ENCODE measurements around the gene PARP12. TPM values are rescaled to one million over a fixed set of nuclear protein-coding genes. Genes with fewer than 3 reads are reported as not detected.

PARP12 gene
- total RNA-seq, 3 donors from 2014 or later: 13.6 to 18.6 (median 14.5) TPM

DNA sequence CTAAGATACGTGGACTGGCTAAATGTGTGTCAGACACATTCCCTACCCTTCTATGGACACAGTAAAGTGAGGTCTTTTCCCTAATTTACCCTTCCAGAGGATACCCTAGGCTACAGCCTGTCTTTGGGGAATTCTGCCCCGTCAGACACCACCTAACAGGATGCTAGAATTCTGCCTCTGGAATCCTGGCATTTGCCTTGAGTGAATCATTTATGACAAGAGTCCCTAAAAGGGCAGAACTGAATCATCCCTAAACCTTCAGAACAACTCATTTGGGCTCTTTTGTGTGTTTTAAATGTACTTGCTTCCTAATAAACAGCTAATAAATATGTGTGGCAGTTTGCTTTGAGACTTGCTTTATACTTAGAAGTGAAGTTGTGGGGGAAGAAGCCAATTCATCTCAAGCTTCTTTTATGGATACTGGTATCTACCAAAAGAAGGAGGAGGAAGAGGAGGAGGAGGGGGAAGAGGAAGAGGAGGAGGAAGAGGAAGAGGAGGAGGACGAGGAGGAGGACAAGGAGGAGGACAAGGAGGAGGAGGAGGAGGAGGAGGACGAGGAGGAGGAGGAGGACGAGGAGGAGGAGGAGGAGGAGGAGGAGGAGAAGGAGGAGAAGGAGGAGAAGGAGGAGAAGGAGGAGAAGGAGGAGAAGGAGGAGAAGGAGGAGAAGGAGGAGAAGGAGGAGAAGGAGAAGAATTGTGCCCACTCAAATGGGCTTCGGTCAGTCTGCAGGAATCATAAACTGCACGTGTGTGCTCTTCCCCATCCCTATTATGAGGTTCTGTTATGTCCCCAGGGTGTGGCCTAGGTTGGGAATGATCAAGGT lies 27.1 kb downstream of the PARP12 start:
- peaks cover 32% of the 10 kb centered on the region for H3K4me1 Mint-ChIP-seq (ENCODE audit: low read depth)
- H3K4me3 Mint-ChIP-seq: no peak overlapping the region
- H3K27me3 Mint-ChIP-seq (ENCODE audit: low read depth): no peaks in the 10 kb centered on the region
- DNase-seq: no peak
- no peak for ATAC-seq
- peaks cover 48% of the 10 kb centered on the region for H3K36me3 Mint-ChIP-seq (ENCODE audit: insufficient read depth)
- no peaks in the 10 kb centered on the region for H3K9me3 Mint-ChIP-seq

GRCh38 chr7:140034421-140034820 lies 28.3 kb downstream of the PARP12 start:
- no peaks in the 10 kb centered on the region for H3K27me3 Mint-ChIP-seq (ENCODE audit: low read depth)
- H3K36me3 Mint-ChIP-seq (ENCODE audit: insufficient read depth): peaks cover 47% of the 10 kb centered on the region
- H3K4me1 Mint-ChIP-seq (ENCODE audit: low read depth): peaks cover 30% of the 10 kb centered on the region
- H3K4me3 Mint-ChIP-seq: no peak overlapping the region
- ATAC-seq (no peak), DNase-seq (no peak)
- no peaks in the 10 kb centered on the region for H3K9me3 Mint-ChIP-seq

DNA sequence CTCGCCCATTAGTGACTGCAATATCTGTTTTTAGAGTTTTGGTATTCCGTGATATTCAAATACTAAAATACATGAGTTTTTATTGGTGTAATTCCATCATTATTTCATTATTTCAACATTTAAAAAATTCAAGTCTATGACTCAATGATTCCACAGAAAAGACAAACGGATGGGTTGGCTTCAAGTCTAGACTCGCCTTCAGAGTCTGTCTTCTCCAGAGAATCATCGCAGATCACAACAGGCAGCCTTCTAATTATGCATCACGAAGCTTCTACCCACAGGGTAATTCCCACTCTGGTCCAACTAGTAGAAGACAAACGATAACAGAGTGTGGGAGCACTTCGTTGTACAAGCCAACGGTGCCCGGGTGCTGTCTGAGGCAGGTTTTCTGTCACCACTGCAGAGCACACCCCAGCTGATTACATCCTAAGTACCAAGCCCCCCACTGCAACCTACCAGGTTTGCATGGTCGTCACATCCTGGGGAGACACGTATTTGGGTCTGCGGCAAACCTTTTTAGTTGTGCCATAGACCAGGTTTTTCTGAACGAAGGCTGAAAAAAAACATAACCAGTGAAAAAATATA lies 28.9 kb downstream of the PARP12 start:
- Mint-ChIP-seq H3K36me3 (ENCODE audit: insufficient read depth) (peaks cover 43% of the 10 kb centered on the region), H3K27me3 (ENCODE audit: low read depth) (no peaks in the 10 kb centered on the region), H3K4me3 (no peak overlapping the region), H3K4me1 (ENCODE audit: low read depth) (peaks cover 30% of the 10 kb centered on the region), H3K9me3 (no peaks in the 10 kb centered on the region)
- DNase-seq (no peak), ATAC-seq (no peak)

GRCh38 chr7:140033036-140033435 lies 29.7 kb downstream of the PARP12 start:
- Mint-ChIP-seq H3K9me3 (no peaks in the 10 kb centered on the region), H3K4me1 (ENCODE audit: low read depth) (peaks cover 29% of the 10 kb centered on the region), H3K4me3 (no peak overlapping the region), H3K36me3 (ENCODE audit: insufficient read depth) (peaks cover 46% of the 10 kb centered on the region), H3K27me3 (ENCODE audit: low read depth) (no peaks in the 10 kb centered on the region)
- ATAC-seq (no peak), DNase-seq (no peak)

- Mint-ChIP-seq H3K9me3 (no peaks in the 10 kb centered on the region), H3K4me1 (ENCODE audit: low read depth) (peaks cover 17% of the 10 kb centered on the region), H3K27me3 (ENCODE audit: low read depth) (no peaks in the 10 kb centered on the region), H3K36me3 (ENCODE audit: insufficient read depth) (peaks cover 42% of the 10 kb centered on the region), H3K4me3 (no peak overlapping the region)
- DNase-seq: no peak
- no peak for ATAC-seq
Measured at GRCh38 chr7:140031364-140031763, 31.4 kb downstream of the PARP12 start.

- H3K9me3 Mint-ChIP-seq: no peaks in the 10 kb centered on the region
- H3K4me1 Mint-ChIP-seq (ENCODE audit: low read depth): peaks cover 9% of the 10 kb centered on the region
- no peak overlapping the region for H3K4me3 Mint-ChIP-seq
- H3K36me3 Mint-ChIP-seq (ENCODE audit: insufficient read depth): peaks cover 45% of the 10 kb centered on the region
- ATAC-seq (no peak), DNase-seq (no peak)
- H3K27me3 Mint-ChIP-seq (ENCODE audit: low read depth): no peaks in the 10 kb centered on the region
Measured at GRCh38 chr7:140029072-140029471, 33.7 kb downstream of the PARP12 start.

DNA sequence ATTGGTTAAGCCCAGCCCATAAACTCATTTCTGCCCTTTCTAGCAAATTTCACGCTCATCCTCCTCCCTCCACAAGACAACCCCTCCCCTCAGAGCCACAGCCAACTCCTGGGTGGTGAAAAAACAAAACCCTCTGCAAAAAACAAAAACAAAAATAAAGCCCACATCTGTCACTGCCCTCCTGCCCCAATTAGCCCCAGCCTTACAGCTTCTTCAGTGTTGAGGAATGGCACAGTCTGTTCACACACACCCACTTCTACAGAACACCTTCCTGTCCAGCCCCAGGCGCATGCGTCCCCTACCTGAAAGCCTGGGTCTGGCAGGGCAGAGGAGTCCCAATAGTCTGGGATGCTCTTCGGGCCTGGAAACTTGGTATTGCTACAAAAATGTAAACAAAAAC lies 34.4 kb downstream of the PARP12 start:
- H3K9me3 Mint-ChIP-seq: no peaks in the 10 kb centered on the region
- DNase-seq (no peak), ATAC-seq (no peak)
- peaks cover 6% of the 10 kb centered on the region for H3K4me1 Mint-ChIP-seq (ENCODE audit: low read depth)
- no peaks in the 10 kb centered on the region for H3K27me3 Mint-ChIP-seq (ENCODE audit: low read depth)
- H3K36me3 Mint-ChIP-seq (ENCODE audit: insufficient read depth): peaks cover 43% of the 10 kb centered on the region
- H3K4me3 Mint-ChIP-seq: no peak overlapping the region

- Mint-ChIP-seq H3K4me3 (no peak overlapping the region), H3K4me1 (ENCODE audit: low read depth) (peaks cover 4% of the 10 kb centered on the region), H3K36me3 (ENCODE audit: insufficient read depth) (peaks cover 41% of the 10 kb centered on the region), H3K27me3 (ENCODE audit: low read depth) (no peaks in the 10 kb centered on the region), H3K9me3 (no peaks in the 10 kb centered on the region)
- ATAC-seq: no peak
- DNase-seq: no peak
Measured at GRCh38 chr7:140027858-140028257, 34.9 kb downstream of the PARP12 start.

DNA sequence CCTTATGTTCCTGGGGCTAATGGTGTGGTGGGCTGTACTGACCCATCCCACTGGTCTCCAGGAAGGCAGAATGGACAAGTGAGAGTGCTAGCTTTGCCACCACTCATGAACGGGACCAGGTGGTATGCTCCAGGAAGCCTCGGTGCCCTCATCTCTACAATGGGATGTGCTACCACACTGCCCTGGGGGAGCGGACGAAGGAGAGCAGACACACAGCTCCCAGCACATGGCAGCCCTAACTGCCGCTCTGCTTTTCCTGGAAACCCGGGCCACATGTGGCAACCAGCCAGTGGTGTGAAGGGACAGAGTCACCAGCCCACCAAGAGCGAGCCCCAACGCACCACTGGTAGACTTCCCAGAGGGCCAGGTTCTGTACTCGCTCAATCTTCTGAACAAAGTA lies 35.8 kb downstream of the PARP12 start:
- ATAC-seq (no peak), DNase-seq (no peak)
- no peaks in the 10 kb centered on the region for H3K9me3 Mint-ChIP-seq
- no peaks in the 10 kb centered on the region for H3K4me1 Mint-ChIP-seq (ENCODE audit: low read depth)
- no peak overlapping the region for H3K4me3 Mint-ChIP-seq
- no peaks in the 10 kb centered on the region for H3K27me3 Mint-ChIP-seq (ENCODE audit: low read depth)
- peaks cover 37% of the 10 kb centered on the region for H3K36me3 Mint-ChIP-seq (ENCODE audit: insufficient read depth)

DNA sequence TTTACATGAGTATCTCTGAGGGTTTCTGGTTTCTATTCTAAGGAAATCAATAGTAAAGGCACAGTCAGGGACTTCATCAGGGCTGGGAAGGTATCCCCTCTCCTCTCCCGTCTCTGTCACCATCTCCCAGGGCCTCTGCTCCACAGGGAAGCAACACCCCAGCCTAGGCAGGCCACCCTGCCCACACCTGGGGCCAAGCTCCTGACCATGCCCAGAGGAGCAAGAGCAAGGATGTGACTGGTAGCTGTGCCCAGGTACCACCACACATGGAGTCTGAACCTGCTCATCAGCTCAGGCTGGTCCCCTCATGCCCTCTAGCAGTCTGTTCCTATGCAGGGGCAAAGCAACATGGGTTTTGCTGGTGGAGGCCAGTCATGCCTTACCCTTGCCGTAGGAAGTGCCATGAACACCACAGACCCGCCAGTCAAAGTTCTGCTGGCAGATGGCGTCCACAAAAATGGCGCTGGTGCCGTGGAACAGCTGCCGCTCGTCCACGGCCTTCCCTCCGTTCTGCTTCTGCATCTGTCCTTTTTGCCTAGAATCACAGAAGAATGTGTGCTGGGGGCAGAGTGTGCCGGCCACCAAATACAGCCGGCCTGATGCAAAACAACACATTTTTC lies 36.8 kb downstream of the PARP12 start:
- Mint-ChIP-seq H3K9me3 (no peaks in the 10 kb centered on the region), H3K4me1 (ENCODE audit: low read depth) (no peaks in the 10 kb centered on the region), H3K36me3 (ENCODE audit: insufficient read depth) (peaks cover 36% of the 10 kb centered on the region), H3K27me3 (ENCODE audit: low read depth) (no peaks in the 10 kb centered on the region), H3K4me3 (no peak overlapping the region)
- ATAC-seq: no peak
- DNase-seq: no peak

DNA sequence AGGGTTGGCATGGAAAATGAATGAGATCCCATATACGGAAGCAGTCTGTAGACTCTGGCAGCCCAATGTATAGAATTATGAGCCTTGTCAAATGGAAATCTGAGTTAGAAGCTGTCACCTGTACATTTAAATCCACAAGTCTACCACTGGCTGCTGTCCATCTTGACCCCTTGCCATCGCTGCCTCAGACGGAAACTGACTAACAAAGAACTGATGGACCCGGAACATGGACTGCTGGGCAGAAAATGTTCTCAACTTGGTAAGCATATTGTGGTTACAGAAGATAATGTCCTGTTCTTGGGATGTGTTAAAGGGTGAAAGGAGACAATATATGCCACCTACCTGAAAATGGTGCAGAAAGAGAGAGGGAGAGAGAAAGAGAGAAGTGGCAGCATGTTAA lies 37.5 kb downstream of the PARP12 start:
- Mint-ChIP-seq H3K4me3 (no peak overlapping the region), H3K36me3 (ENCODE audit: insufficient read depth) (peaks cover 33% of the 10 kb centered on the region), H3K9me3 (no peaks in the 10 kb centered on the region), H3K4me1 (ENCODE audit: low read depth) (no peaks in the 10 kb centered on the region), H3K27me3 (ENCODE audit: low read depth) (no peaks in the 10 kb centered on the region)
- DNase-seq (no peak), ATAC-seq (no peak)

GRCh38 chr7:140024585-140024984 lies 38.2 kb downstream of the PARP12 start:
- ATAC-seq: no peak
- Mint-ChIP-seq H3K36me3 (ENCODE audit: insufficient read depth) (peaks cover 32% of the 10 kb centered on the region), H3K4me1 (ENCODE audit: low read depth) (no peaks in the 10 kb centered on the region), H3K4me3 (no peak overlapping the region), H3K27me3 (ENCODE audit: low read depth) (no peaks in the 10 kb centered on the region), H3K9me3 (no peaks in the 10 kb centered on the region)
- no peak for DNase-seq

GRCh38 chr7:140023728-140024127 lies 39.0 kb downstream of the PARP12 start:
- H3K27me3 Mint-ChIP-seq (ENCODE audit: low read depth): no peaks in the 10 kb centered on the region
- peaks cover 29% of the 10 kb centered on the region for H3K36me3 Mint-ChIP-seq (ENCODE audit: insufficient read depth)
- no peaks in the 10 kb centered on the region for H3K4me1 Mint-ChIP-seq (ENCODE audit: low read depth)
- H3K9me3 Mint-ChIP-seq: no peaks in the 10 kb centered on the region
- no peak for DNase-seq
- ATAC-seq: no peak
- H3K4me3 Mint-ChIP-seq: no peak overlapping the region

DNA sequence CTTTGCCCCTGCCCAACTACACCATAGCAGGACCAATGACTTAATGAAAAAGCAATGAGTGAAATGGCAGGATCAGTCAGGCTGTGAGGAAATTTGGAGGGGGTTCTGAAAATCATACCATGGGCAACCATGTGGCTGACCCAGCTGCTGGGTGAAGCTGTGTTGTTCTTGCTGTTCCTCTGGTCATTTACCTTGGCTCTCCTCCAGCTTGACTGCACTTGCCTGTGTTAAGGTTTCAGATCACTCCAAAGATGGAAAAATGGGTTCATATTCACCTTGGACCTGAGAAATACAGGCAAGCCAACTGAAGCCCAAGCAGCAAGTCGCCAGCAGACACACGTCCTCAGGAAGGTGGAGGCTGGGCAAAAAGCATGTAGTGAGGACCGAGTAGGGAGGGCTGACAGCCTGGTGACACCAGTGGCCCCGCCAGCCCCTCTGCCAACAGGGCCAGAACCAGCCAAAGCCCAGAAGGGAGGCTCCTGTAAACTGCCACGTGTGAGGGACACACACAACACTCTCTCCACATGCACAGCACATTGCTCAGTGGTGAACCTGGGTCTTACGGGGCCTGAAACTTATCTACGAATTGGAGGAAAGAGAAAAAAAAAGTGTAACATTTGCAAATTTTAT lies 40.1 kb downstream of the PARP12 start:
- Mint-ChIP-seq H3K4me3 (no peak overlapping the region), H3K4me1 (ENCODE audit: low read depth) (no peaks in the 10 kb centered on the region), H3K36me3 (ENCODE audit: insufficient read depth) (peaks cover 21% of the 10 kb centered on the region), H3K9me3 (no peaks in the 10 kb centered on the region), H3K27me3 (ENCODE audit: low read depth) (no peaks in the 10 kb centered on the region)
- DNase-seq (no peak), ATAC-seq (no peak)

All from activated T-cell treated with anti-CD3 and anti-CD28 coated beads, Interleukin-2, amount 50 U/mL, for 4 hours (primary cell).